ENCODE measurements around the gene JMJD1C.

The JMJD1C gene

GRCh38 chr10:63467841-63468240 lies 2.1 kb upstream of the JMJD1C start:
- H3K27me3 ChIP-seq (ENCODE audit: low read depth): no peaks in the 10 kb centered on the region
- in situ Hi-C loops (cut with MboI; ENCODE audit: low sequenced_read_pairs): no loop called here
- DNase-seq (ENCODE audit: low spot score in 2 of 2): no peak

GRCh38 chr10:63466144-63466935 lies 563 bp upstream of the JMJD1C start:
- in situ Hi-C loops (cut with MboI; ENCODE audit: low sequenced_read_pairs): no loop called here
- H3K36me3 ChIP-seq (replicated peaks): no peaks in the 10 kb centered on the region
- H3K9me3 ChIP-seq: no peaks in the 10 kb centered on the region
- H3K4me1 ChIP-seq: peaks cover 16% of the 10 kb centered on the region
- no peaks in the 10 kb centered on the region for H3K27me3 ChIP-seq (ENCODE audit: low read depth)
- H3K4me3 ChIP-seq: peak overlapping the region; percentile 80
- peak; percentile 32 to 63 for DNase-seq (ENCODE audit: low spot score in 2 of 2)

More at GRCh38 chr10:63467841-63468240, 2.1 kb upstream of the JMJD1C start:
- Histone ChIP-seq H3K9me3 (no peaks in the 10 kb centered on the region), H3K4me3 (no peak overlapping the region), H3K4me1 (peaks cover 16% of the 10 kb centered on the region), H3K36me3 (replicated peaks) (no peaks in the 10 kb centered on the region)

GRCh38 chr10:63464402-63465292 lies 1.1 kb downstream of the JMJD1C start:
- in situ Hi-C loops (cut with MboI; ENCODE audit: low sequenced_read_pairs): no loop called here
- H3K4me3 ChIP-seq: peak overlapping the region; percentile 80
- H3K4me1 ChIP-seq: peaks cover 16% of the 10 kb centered on the region
- H3K27me3 ChIP-seq (ENCODE audit: low read depth): no peaks in the 10 kb centered on the region
- H3K9me3 ChIP-seq: no peaks in the 10 kb centered on the region
- peak in 1 of 2 experiments; percentile 32 for DNase-seq (ENCODE audit: low spot score in 2 of 2)
- no peaks in the 10 kb centered on the region for H3K36me3 ChIP-seq (replicated peaks)

GRCh38 chr10:63462442-63462841 lies 3.3 kb downstream of the JMJD1C start:
- in situ Hi-C loops (cut with MboI; ENCODE audit: low sequenced_read_pairs): no loop called here
- H3K9me3 ChIP-seq: no peaks in the 10 kb centered on the region
- no peak for DNase-seq (ENCODE audit: low spot score in 2 of 2)
- no peaks in the 10 kb centered on the region for H3K36me3 ChIP-seq (replicated peaks)
- no peaks in the 10 kb centered on the region for H3K27me3 ChIP-seq (ENCODE audit: low read depth)
- H3K4me1 ChIP-seq: peaks cover 13% of the 10 kb centered on the region
- H3K4me3 ChIP-seq: no peak overlapping the region

GRCh38 chr10:63458177-63458576 lies 7.6 kb downstream of the JMJD1C start:
- Histone ChIP-seq H3K4me1 (peaks cover 12% of the 10 kb centered on the region), H3K36me3 (replicated peaks) (no peaks in the 10 kb centered on the region), H3K4me3 (no peak overlapping the region), H3K9me3 (no peaks in the 10 kb centered on the region), H3K27me3 (ENCODE audit: low read depth) (no peaks in the 10 kb centered on the region)
- in situ Hi-C loops (cut with MboI; ENCODE audit: low sequenced_read_pairs): no loop called here
- no peak for DNase-seq (ENCODE audit: low spot score in 2 of 2)

- Histone ChIP-seq H3K4me3 (no peak overlapping the region), H3K9me3 (no peaks in the 10 kb centered on the region), H3K27me3 (ENCODE audit: low read depth) (no peaks in the 10 kb centered on the region), H3K4me1 (peaks cover 12% of the 10 kb centered on the region), H3K36me3 (replicated peaks) (no peaks in the 10 kb centered on the region)
- in situ Hi-C loops (cut with MboI; ENCODE audit: low sequenced_read_pairs): no loop called here
- no peak for DNase-seq (ENCODE audit: low spot score in 2 of 2)
These were observed 8.2 kb downstream of the JMJD1C start for GRCh38 chr10:63457594-63457993.

GRCh38 chr10:63456437-63457210 lies 9.2 kb downstream of the JMJD1C start:
- no peaks in the 10 kb centered on the region for H3K36me3 ChIP-seq (replicated peaks)
- no peaks in the 10 kb centered on the region for H3K27me3 ChIP-seq (ENCODE audit: low read depth)
- no peak overlapping the region for H3K4me3 ChIP-seq
- DNase-seq (ENCODE audit: low spot score in 2 of 2): no peak
- in situ Hi-C loops (cut with MboI; ENCODE audit: low sequenced_read_pairs): no loop called here
- H3K4me1 ChIP-seq: peaks cover 12% of the 10 kb centered on the region
- no peaks in the 10 kb centered on the region for H3K9me3 ChIP-seq

GRCh38 chr10:63455507-63455906 lies 10.3 kb downstream of the JMJD1C start:
- no peak for DNase-seq (ENCODE audit: low spot score in 2 of 2)
- H3K9me3 ChIP-seq: no peaks in the 10 kb centered on the region

GRCh38 chr10:63454631-63455030 lies 11.1 kb downstream of the JMJD1C start:
- no peaks in the 10 kb centered on the region for H3K27me3 ChIP-seq (ENCODE audit: low read depth)
- peaks cover 12% of the 10 kb centered on the region for H3K4me1 ChIP-seq
- in situ Hi-C loops (cut with MboI; ENCODE audit: low sequenced_read_pairs): no loop called here
- H3K4me3 ChIP-seq: no peak overlapping the region
- no peaks in the 10 kb centered on the region for H3K36me3 ChIP-seq (replicated peaks)
- no peaks in the 10 kb centered on the region for H3K9me3 ChIP-seq
- DNase-seq (ENCODE audit: low spot score in 2 of 2): no peak

More at GRCh38 chr10:63455507-63455906, 10.3 kb downstream of the JMJD1C start:
- Histone ChIP-seq H3K4me1 (peaks cover 12% of the 10 kb centered on the region), H3K27me3 (ENCODE audit: low read depth) (no peaks in the 10 kb centered on the region), H3K4me3 (no peak overlapping the region), H3K36me3 (replicated peaks) (no peaks in the 10 kb centered on the region)
- in situ Hi-C loops (cut with MboI; ENCODE audit: low sequenced_read_pairs): no loop called here

GRCh38 chr10:63452524-63452923 lies 13.3 kb downstream of the JMJD1C start:
- no peak overlapping the region for H3K4me3 ChIP-seq
- H3K27me3 ChIP-seq (ENCODE audit: low read depth): no peaks in the 10 kb centered on the region
- no peaks in the 10 kb centered on the region for H3K9me3 ChIP-seq
- in situ Hi-C loops (cut with MboI; ENCODE audit: low sequenced_read_pairs): no loop called here
- peaks cover 9% of the 10 kb centered on the region for H3K4me1 ChIP-seq
- H3K36me3 ChIP-seq (replicated peaks): no peaks in the 10 kb centered on the region
- DNase-seq (ENCODE audit: low spot score in 2 of 2): no peak

- Histone ChIP-seq H3K27me3 (ENCODE audit: low read depth) (no peaks in the 10 kb centered on the region), H3K9me3 (no peaks in the 10 kb centered on the region), H3K4me1 (no peaks in the 10 kb centered on the region), H3K4me3 (no peak overlapping the region), H3K36me3 (replicated peaks) (no peaks in the 10 kb centered on the region)
- in situ Hi-C loops (cut with MboI; ENCODE audit: low sequenced_read_pairs): no loop called here
- no peak for DNase-seq (ENCODE audit: low spot score in 2 of 2)
These were observed 18.9 kb downstream of the JMJD1C start for GRCh38 chr10:63446716-63447440.

GRCh38 chr10:63441404-63441803 lies 24.4 kb downstream of the JMJD1C start:
- no peaks in the 10 kb centered on the region for H3K27me3 ChIP-seq (ENCODE audit: low read depth)
- H3K4me3 ChIP-seq: no peak overlapping the region
- in situ Hi-C loops (cut with MboI; ENCODE audit: low sequenced_read_pairs): no loop called here
- peaks cover 8% of the 10 kb centered on the region for H3K4me1 ChIP-seq
- H3K9me3 ChIP-seq: no peaks in the 10 kb centered on the region
- no peaks in the 10 kb centered on the region for H3K36me3 ChIP-seq (replicated peaks)
- DNase-seq (ENCODE audit: low spot score in 2 of 2): no peak

- no peak for DNase-seq (ENCODE audit: low spot score in 2 of 2)
- H3K36me3 ChIP-seq (replicated peaks): no peaks in the 10 kb centered on the region
- no peak overlapping the region for H3K4me3 ChIP-seq
- H3K4me1 ChIP-seq: peaks cover 26% of the 10 kb centered on the region
- H3K27me3 ChIP-seq (ENCODE audit: low read depth): no peaks in the 10 kb centered on the region
- no peaks in the 10 kb centered on the region for H3K9me3 ChIP-seq
- in situ Hi-C loops (cut with MboI; ENCODE audit: low sequenced_read_pairs): no loop called here
These were observed 26.2 kb downstream of the JMJD1C start for GRCh38 chr10:63439607-63440006.
